Right lobe of liver (tissue), 4 donors: Measurements from ENCODE around the gene ALG9.
A peak's percentile ranks its signal among the peaks of the same experiment; 100 is the strongest.

Experiments used
- POLR2A ChIP-seq: fragments of 450-650 bp; IDR thresholded peaks from one replicate; pipeline ENCODE4 v1.6.1; 2017; ENCODE audit warnings: antibody characterized with exemption, mild to moderate bottlenecking
- TF ChIP-seq, protein P1 (sequence below), 4 donors: fragments of 200-600 bp in 3 of 4; fragments of 450-650 bp in 1 of 4; IDR thresholded peaks; one replicate each; pipeline versions ENCODE4 v1.5.1 to v1.8.0; 2016 to 2022; ENCODE audit warnings: antibody characterized with exemption in 4 of 4, mild to moderate bottlenecking in 2 of 4
- donor health status: DM: no; HTN: no; CAD: no.
- donor health status: DM: no; HTN: no; CAD: no.
- donor health status: DM: no; HTN: yes; CAD: no.

DNA sequence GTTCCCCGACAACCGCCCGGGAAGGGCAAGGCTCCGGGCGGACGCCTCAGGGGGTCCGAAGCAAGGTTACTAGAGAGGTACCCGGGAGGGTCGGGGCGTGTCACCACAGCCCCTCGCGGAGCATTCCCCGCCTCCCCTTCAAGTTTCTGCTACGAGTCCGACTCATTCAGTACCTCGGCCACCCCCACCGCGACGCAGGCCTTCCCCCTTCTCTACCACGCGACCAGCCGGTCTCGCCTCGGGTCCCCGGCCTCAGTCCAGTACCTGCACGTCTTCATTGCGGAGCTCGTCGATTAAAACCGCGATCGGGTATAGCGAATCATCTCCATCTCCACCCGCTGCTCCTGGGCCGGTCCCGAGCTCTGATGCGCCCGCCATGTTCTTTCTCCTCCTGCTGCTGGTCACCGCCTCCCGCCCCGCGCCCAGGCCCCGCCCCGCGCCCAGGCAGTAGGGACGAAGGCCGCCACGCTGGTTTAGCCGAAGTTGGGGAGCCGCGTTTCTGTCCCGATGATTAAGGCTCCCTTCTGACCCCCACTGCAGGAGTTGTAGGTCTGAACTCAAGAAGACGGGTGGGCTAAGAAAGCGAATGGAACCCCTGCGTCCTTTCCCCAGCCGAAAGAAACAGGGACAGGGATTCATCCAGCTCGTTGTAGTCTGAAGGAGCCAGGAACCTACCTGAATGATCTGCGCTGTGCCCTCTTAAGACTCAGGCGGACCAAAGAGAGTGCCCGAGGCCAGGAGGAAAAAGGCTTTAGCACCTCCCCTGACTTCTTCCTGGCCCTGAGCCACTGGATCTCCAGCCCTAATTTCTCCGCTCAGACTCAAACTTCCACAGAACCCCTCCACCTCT lies 105.2 kb downstream of the ALG9 start, which contains the start of gene PPP2R1B:
- TF ChIP-seq, protein P1, sequence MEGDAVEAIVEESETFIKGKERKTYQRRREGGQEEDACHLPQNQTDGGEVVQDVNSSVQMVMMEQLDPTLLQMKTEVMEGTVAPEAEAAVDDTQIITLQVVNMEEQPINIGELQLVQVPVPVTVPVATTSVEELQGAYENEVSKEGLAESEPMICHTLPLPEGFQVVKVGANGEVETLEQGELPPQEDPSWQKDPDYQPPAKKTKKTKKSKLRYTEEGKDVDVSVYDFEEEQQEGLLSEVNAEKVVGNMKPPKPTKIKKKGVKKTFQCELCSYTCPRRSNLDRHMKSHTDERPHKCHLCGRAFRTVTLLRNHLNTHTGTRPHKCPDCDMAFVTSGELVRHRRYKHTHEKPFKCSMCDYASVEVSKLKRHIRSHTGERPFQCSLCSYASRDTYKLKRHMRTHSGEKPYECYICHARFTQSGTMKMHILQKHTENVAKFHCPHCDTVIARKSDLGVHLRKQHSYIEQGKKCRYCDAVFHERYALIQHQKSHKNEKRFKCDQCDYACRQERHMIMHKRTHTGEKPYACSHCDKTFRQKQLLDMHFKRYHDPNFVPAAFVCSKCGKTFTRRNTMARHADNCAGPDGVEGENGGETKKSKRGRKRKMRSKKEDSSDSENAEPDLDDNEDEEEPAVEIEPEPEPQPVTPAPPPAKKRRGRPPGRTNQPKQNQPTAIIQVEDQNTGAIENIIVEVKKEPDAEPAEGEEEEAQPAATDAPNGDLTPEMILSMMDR (IDR thresholded peaks at IDR 0.05): no peak
- TF ChIP-seq POLR2A: peak; percentile 65
